Stimulated activated naive CD8-positive, alpha-beta T cell treated with anti-CD3 and anti-CD28 coated beads, Interleukin-15, amount 100 ng/mL, for 72 hours (primary cell): ENCODE measurements around the gene HMGN1.

Experiments used
- ATAC-seq: fragments of 150-1000 bp; cut with Tn5 transposase; 2 replicates; pipeline ENCODE4 v1.10.0; 2021; ENCODE audit warnings: mild to moderate bottlenecking, moderate library complexity
- DNase-seq, 2 donors: peaks; one replicate each; pipeline ENCODE4 v3.0.0; 2021 to 2022
- H3K27ac Mint-ChIP-seq, 2 donors: one replicate each; pipeline ENCODE4 v1.8.0; 2022; ENCODE audit warnings: mild to moderate bottlenecking in 2 of 2, mixed read lengths in 2 of 2, moderate library complexity in 2 of 2
- H3K27me3 Mint-ChIP-seq: one replicate; pipeline ENCODE4 v1.8.0; 2022; ENCODE audit warnings: mixed read lengths
- H3K4me1 Mint-ChIP-seq: one replicate; pipeline ENCODE4 v1.8.0; 2022; ENCODE audit warnings: mild to moderate bottlenecking, mixed read lengths
- H3K4me3 Mint-ChIP-seq, 2 donors: one replicate each; pipeline ENCODE4 v1.8.0; 2022; ENCODE audit warnings: mild to moderate bottlenecking in 2 of 2, mixed read lengths in 2 of 2, moderate library complexity in 1 of 2
- H3K9me3 Mint-ChIP-seq, 2 donors: one replicate each; pipeline ENCODE4 v1.8.0; 2022; ENCODE audit warnings: mixed read lengths in 2 of 2

HMGN1 gene

GRCh38 chr21:39326607-39327307, 22.1 kb downstream of the HMGN1 start:
- no peaks in the 10 kb centered on the region for H3K4me1 Mint-ChIP-seq
- no peak for ATAC-seq
- H3K9me3 Mint-ChIP-seq, result no peaks in the 10 kb centered on the region
- no peak overlapping the region for H3K4me3 Mint-ChIP-seq
- H3K27ac Mint-ChIP-seq, result peak overlapping the region in 1 of 2 donors; percentile 67
- H3K27me3 Mint-ChIP-seq, result peaks cover 7% of the 10 kb centered on the region
- DNase-seq, result no peak

- Mint-ChIP-seq H3K27ac (no peak overlapping the region), H3K4me1 (no peaks in the 10 kb centered on the region), H3K9me3 (no peaks in the 10 kb centered on the region), H3K27me3 (peaks cover 7% of the 10 kb centered on the region), H3K4me3 (no peak overlapping the region)
- ATAC-seq, result no peak
- no peak for DNase-seq
Observed at GRCh38 chr21:39325458-39325857, 23.4 kb downstream of the HMGN1 start.

GRCh38 chr21:39321424-39321823, 27.5 kb downstream of the HMGN1 start:
- no peaks in the 10 kb centered on the region for H3K27me3 Mint-ChIP-seq
- no peaks in the 10 kb centered on the region for H3K9me3 Mint-ChIP-seq
- H3K27ac Mint-ChIP-seq, result no peak overlapping the region
- no peak overlapping the region for H3K4me3 Mint-ChIP-seq
- DNase-seq (no peak), ATAC-seq (no peak)
- peaks cover 1% of the 10 kb centered on the region for H3K4me1 Mint-ChIP-seq

- H3K27me3 Mint-ChIP-seq, result no peaks in the 10 kb centered on the region
- no peak for ATAC-seq
- no peak overlapping the region for H3K27ac Mint-ChIP-seq
- H3K4me1 Mint-ChIP-seq, result peaks cover 13% of the 10 kb centered on the region
- no peak for DNase-seq
- H3K4me3 Mint-ChIP-seq, result no peak overlapping the region
- H3K9me3 Mint-ChIP-seq, result no peaks in the 10 kb centered on the region
Observed at GRCh38 chr21:39319814-39320332, 29.0 kb downstream of the HMGN1 start.

- DNase-seq (no peak), ATAC-seq (no peak)
- Mint-ChIP-seq H3K4me1 (peaks cover 18% of the 10 kb centered on the region), H3K27me3 (no peaks in the 10 kb centered on the region), H3K4me3 (no peak overlapping the region), H3K27ac (no peak overlapping the region), H3K9me3 (no peaks in the 10 kb centered on the region)
Observed at GRCh38 chr21:39319251-39319756, 29.6 kb downstream of the HMGN1 start.

GRCh38 chr21:39318091-39318959, 30.6 kb downstream of the HMGN1 start:
- no peak overlapping the region for H3K27ac Mint-ChIP-seq
- H3K27me3 Mint-ChIP-seq, result no peaks in the 10 kb centered on the region
- DNase-seq, result no peak
- H3K4me3 Mint-ChIP-seq, result no peak overlapping the region
- H3K9me3 Mint-ChIP-seq, result no peaks in the 10 kb centered on the region
- ATAC-seq, result no peak
- peaks cover 22% of the 10 kb centered on the region for H3K4me1 Mint-ChIP-seq

- no peak for DNase-seq
- no peaks in the 10 kb centered on the region for H3K9me3 Mint-ChIP-seq
- H3K27ac Mint-ChIP-seq, result peak overlapping the region in 1 of 2 donors; percentile 5
- no peak overlapping the region for H3K4me3 Mint-ChIP-seq
- ATAC-seq, result no peak
- H3K27me3 Mint-ChIP-seq, result no peaks in the 10 kb centered on the region
- peaks cover 23% of the 10 kb centered on the region for H3K4me1 Mint-ChIP-seq
Observed at GRCh38 chr21:39317134-39318090, 31.5 kb downstream of the HMGN1 start.

- H3K27me3 Mint-ChIP-seq, result no peaks in the 10 kb centered on the region
- no peak overlapping the region for H3K4me3 Mint-ChIP-seq
- peaks cover 30% of the 10 kb centered on the region for H3K4me1 Mint-ChIP-seq
- H3K9me3 Mint-ChIP-seq, result no peaks in the 10 kb centered on the region
- DNase-seq, result no peak
- ATAC-seq, result no peak
- peak overlapping the region; percentile 5 to 20 for H3K27ac Mint-ChIP-seq
Observed at GRCh38 chr21:39316729-39317128, 32.2 kb downstream of the HMGN1 start.

- Mint-ChIP-seq H3K9me3 (no peaks in the 10 kb centered on the region), H3K27ac (peak overlapping the region in 1 of 2 donors; percentile 96), H3K27me3 (no peaks in the 10 kb centered on the region), H3K4me1 (peaks cover 38% of the 10 kb centered on the region), H3K4me3 (peak overlapping the region in 1 of 2 donors; percentile 62)
- DNase-seq, result peak; percentile 14 to 43
- peak; percentile 66 for ATAC-seq
Observed at GRCh38 chr21:39315603-39316445, 33.1 kb downstream of the HMGN1 start.

GRCh38 chr21:39314143-39315027, 34.5 kb downstream of the HMGN1 start:
- peak; percentile 73 for ATAC-seq
- Mint-ChIP-seq H3K4me3 (peak overlapping the region; percentile 91 to 94), H3K27ac (peak overlapping the region; percentile 97 to 99), H3K27me3 (no peaks in the 10 kb centered on the region), H3K9me3 (no peaks in the 10 kb centered on the region), H3K4me1 (peaks cover 48% of the 10 kb centered on the region)
- DNase-seq, result peak; percentile 37 to 74

- Mint-ChIP-seq H3K9me3 (no peaks in the 10 kb centered on the region), H3K27ac (peak within 1 kb of the TSS; percentile 99), H3K4me3 (peak within 1 kb of the TSS; percentile 91 to 94), H3K27me3 (no peaks in the 10 kb centered on the region), H3K4me1 (peaks cover 55% of the 10 kb centered on the region)
- ATAC-seq (peak; percentile 67), DNase-seq (peak; percentile 82 to 85)
Observed at GRCh38 chr21:39313571-39314142, 35.2 kb downstream of the HMGN1 start, which contains the start of gene BRWD1. Gene BRWD1, minus strand, starts transcription at chr21:39313632. Its CDS starts 141 bp downstream, at chr21:39313491.

GRCh38 chr21:39313042-39313570, 35.8 kb downstream of the HMGN1 start:
- peaks cover 61% of the 10 kb centered on the region for H3K4me1 Mint-ChIP-seq
- peak overlapping the region; percentile 91 to 94 for H3K4me3 Mint-ChIP-seq
- DNase-seq (peak in 1 of 2 donors; percentile 21), ATAC-seq (peak; percentile 13)
- H3K27me3 Mint-ChIP-seq, result no peaks in the 10 kb centered on the region
- no peaks in the 10 kb centered on the region for H3K9me3 Mint-ChIP-seq
- peak overlapping the region; percentile 99 for H3K27ac Mint-ChIP-seq
